Fibroblast of lung (primary cell): ENCODE results near the gene CRKL. TPM values are rescaled to one million over a fixed set of nuclear protein-coding genes. Genes with fewer than 3 reads are reported as not detected.

Experiments used
- DNase-seq, 2 donors: peaks; one replicate each; pipeline versions ENCODE4 v3.0.0 to v3.0.0-alpha.2; 2010; ENCODE audit warnings: low read depth in 2 of 2
- H2AFZ ChIP-seq: 2 replicates; pipeline ENCODE4 v1.5.1; 2012; ENCODE audit warnings: low read length, control low read depth, inconsistent platforms
- H3K27ac ChIP-seq: 2 replicates; pipeline ENCODE4 v1.5.1; 2011; ENCODE audit warnings: low read length, control low read depth; ENCODE audit not compliant: insufficient read depth
- H3K27me3 ChIP-seq: 2 replicates; pipeline ENCODE4 v1.5.1; 2011; ENCODE audit warnings: mild to moderate bottlenecking, low read length; ENCODE audit not compliant: control insufficient read depth, insufficient read depth
- H3K36me3 ChIP-seq: 2 replicates; pipeline ENCODE4 v1.5.1; 2011; ENCODE audit warnings: low read length; ENCODE audit not compliant: control insufficient read depth, insufficient read depth
- H3K4me1 ChIP-seq: 2 replicates; pipeline ENCODE4 v1.5.1; 2011; ENCODE audit warnings: low read length; ENCODE audit not compliant: control insufficient read depth, insufficient read depth; ENCODE audit errors: extremely low read depth
- H3K4me2 ChIP-seq: 2 replicates; pipeline ENCODE4 v1.5.1; 2011; ENCODE audit warnings: low read length, control low read depth; ENCODE audit not compliant: insufficient read depth; ENCODE audit errors: extremely low read depth
- H3K4me3 ChIP-seq, 4 experiments: fragments of 200-600 bp in 1 of 4; sonication (generic) in 1 of 4; replicated peaks in 1 of 4; 2 replicates each; pipeline ENCODE4 v1.5.1; 2011 to 2016; ENCODE audit warnings: low read length in 4 of 4, low read depth in 3 of 4, mild to moderate bottlenecking in 3 of 4, control low read depth in 2 of 4, inconsistent platforms in 1 of 4, mixed read lengths in 1 of 4; ENCODE audit not compliant: insufficient read depth in 1 of 4; ENCODE audit errors: control extremely low read depth in 1 of 4
- H3K79me2 ChIP-seq: 2 replicates; pipeline ENCODE4 v1.5.1; 2012; ENCODE audit warnings: mild to moderate bottlenecking, low read length, inconsistent platforms; ENCODE audit not compliant: control insufficient read depth, insufficient read depth
- H3K9ac ChIP-seq: 2 replicates; pipeline ENCODE4 v1.5.1; 2011; ENCODE audit warnings: mild to moderate bottlenecking, low read length, control low read depth; ENCODE audit not compliant: insufficient read depth
- H3K9me3 ChIP-seq: 2 replicates; pipeline ENCODE4 v1.5.1; 2012; ENCODE audit warnings: low read depth, low read length; ENCODE audit not compliant: control insufficient read depth, insufficient read depth
- H4K20me1 ChIP-seq: 2 replicates; pipeline ENCODE4 v1.5.1; 2011; ENCODE audit warnings: low read length; ENCODE audit not compliant: control insufficient read depth, insufficient read depth; ENCODE audit errors: extremely low read depth
- EZH2 ChIP-seq: IDR thresholded peaks from 2 replicates; pipeline ENCODE4 v1.5.1; 2012; ENCODE audit warnings: low read length, control low read depth, mild to moderate bottlenecking; ENCODE audit errors: missing control alignments
- polyA plus RNA-seq, 2 donors: library from polyadenylated mRNA; depleted of rRNA in 1 of 2; stranded (reverse) in 1 of 2; unstranded in 1 of 2; fragments of >200 nt; gene quantifications; 2 replicates each; pipeline ENCODE4 v1.2.1, GENCODE V29; 2011 to 2012; ENCODE audit warnings: missing spikeins in 1 of 2
- total RNA-seq: library from RNA; depleted of rRNA; stranded (reverse); fragments of >200 nt; gene quantifications from 2 replicates; pipeline ENCODE4 v1.2.1, GENCODE V29; 2014
- TF ChIP-seq, protein P1 (sequence below), 2 donors: IDR thresholded peaks in 1 of 2; conservative IDR thresholded peaks in 1 of 2; 1 replicate in 1 of 2; 2 replicates in 1 of 2; pipeline ENCODE4 v1.5.1; 2011 to 2012; ENCODE audit warnings: low read length in 2 of 2, control low read depth in 1 of 2, inconsistent platforms in 1 of 2, low read depth in 1 of 2, mild to moderate bottlenecking in 1 of 2

The CRKL gene
- total and polyA plus RNA-seq, 2 donors (not counting 1 experiment from before 2014, with no cell fraction given) = 23.8 to 45.1 TPM

- Histone ChIP-seq H3K4me1 (peaks cover 9% of the 10 kb centered on the region), H3K27ac (peak overlapping the region; percentile 99), H3K27me3 (no peaks in the 10 kb centered on the region), H3K36me3 (peaks cover 12% of the 10 kb centered on the region), H3K4me3 (peak overlapping the region; percentile 67 to 93 (median 83)), H3K79me2 (peaks cover 27% of the 10 kb centered on the region), H3K9me3 (no peaks in the 10 kb centered on the region), H2AFZ (no peak overlapping the region), H3K4me2 (peak overlapping the region; percentile 91), H4K20me1 (no peaks in the 10 kb centered on the region), H3K9ac (peak overlapping the region; percentile 100)
- peak in 1 of 2 donors; percentile 9 for DNase-seq
- TF ChIP-seq, protein P1, sequence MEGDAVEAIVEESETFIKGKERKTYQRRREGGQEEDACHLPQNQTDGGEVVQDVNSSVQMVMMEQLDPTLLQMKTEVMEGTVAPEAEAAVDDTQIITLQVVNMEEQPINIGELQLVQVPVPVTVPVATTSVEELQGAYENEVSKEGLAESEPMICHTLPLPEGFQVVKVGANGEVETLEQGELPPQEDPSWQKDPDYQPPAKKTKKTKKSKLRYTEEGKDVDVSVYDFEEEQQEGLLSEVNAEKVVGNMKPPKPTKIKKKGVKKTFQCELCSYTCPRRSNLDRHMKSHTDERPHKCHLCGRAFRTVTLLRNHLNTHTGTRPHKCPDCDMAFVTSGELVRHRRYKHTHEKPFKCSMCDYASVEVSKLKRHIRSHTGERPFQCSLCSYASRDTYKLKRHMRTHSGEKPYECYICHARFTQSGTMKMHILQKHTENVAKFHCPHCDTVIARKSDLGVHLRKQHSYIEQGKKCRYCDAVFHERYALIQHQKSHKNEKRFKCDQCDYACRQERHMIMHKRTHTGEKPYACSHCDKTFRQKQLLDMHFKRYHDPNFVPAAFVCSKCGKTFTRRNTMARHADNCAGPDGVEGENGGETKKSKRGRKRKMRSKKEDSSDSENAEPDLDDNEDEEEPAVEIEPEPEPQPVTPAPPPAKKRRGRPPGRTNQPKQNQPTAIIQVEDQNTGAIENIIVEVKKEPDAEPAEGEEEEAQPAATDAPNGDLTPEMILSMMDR (conservative IDR thresholded peaks at IDR 0.05 in 1 of 2, IDR thresholded peaks at IDR 0.05 in 1 of 2; ENCODE audit: low read depth in 1 of 2, low read length in 2 of 2) = no peak
- TF ChIP-seq EZH2 = no peak
These were observed 83.2 kb downstream of the CRKL start for GRCh38 chr22:21000207-21000986.

GRCh38 chr22:21000987-21001600 is 83.9 kb downstream of the CRKL start:
- peak overlapping the region; percentile 99 for H3K27ac ChIP-seq
- no peaks in the 10 kb centered on the region for H3K9me3 ChIP-seq
- TF ChIP-seq, protein P1 (conservative IDR thresholded peaks at IDR 0.05 in 1 of 2, IDR thresholded peaks at IDR 0.05 in 1 of 2; ENCODE audit: low read depth in 1 of 2, low read length in 2 of 2) = no peak
- no peaks in the 10 kb centered on the region for H4K20me1 ChIP-seq
- peak overlapping the region; percentile 91 for H3K4me2 ChIP-seq
- peak in 1 of 2 donors; percentile 7 for DNase-seq
- H3K79me2 ChIP-seq = peaks cover 27% of the 10 kb centered on the region
- peaks cover 9% of the 10 kb centered on the region for H3K4me1 ChIP-seq
- H3K36me3 ChIP-seq = peaks cover 10% of the 10 kb centered on the region
- H2AFZ ChIP-seq = peak overlapping the region; percentile 58
- H3K4me3 ChIP-seq = peak overlapping the region; percentile 67 to 93 (median 83)
- peak overlapping the region; percentile 100 for H3K9ac ChIP-seq
- H3K27me3 ChIP-seq = no peaks in the 10 kb centered on the region

DNA sequence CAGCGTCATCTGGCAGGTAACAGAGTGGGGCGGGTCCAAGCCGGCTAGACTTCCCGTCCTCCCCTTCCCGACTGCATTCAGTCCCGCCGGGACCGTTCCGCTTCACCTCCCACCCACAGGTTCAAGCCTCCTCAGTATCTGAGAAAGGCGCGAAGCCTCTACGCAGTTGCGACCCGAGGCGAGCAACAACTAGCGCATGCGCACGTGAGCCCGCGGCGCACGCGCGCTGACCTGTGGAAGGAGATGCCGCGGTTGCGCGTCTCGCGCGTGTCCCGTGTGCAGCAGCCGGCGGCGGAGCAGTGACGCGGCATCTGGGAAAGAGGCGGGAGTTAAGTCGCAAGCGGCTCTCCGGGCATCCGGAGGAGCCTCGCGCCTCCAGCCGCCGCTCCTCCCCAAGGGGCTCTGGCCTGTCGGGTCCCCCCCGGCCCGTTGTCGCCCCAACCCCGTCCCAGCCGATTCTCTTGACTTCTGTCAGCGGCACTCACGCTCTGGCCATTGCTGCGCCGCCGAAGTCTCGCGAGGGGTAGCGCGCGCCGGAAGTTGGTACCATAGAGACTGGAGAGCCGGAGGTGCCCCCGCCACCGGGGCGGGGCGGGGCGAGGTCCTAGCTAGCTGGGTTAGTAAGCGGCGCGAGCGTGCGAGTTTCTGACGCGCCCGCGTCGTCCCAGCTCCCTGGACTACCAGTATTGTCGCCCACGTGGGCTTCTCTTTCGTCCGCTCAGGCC is 84.6 kb downstream of the CRKL start, which contains the start of gene THAP7:
Gene THAP7, minus strand, starts transcription at position 518 of the 725 bp plus-strand sequence. Its CDS starts 207 bp downstream, at position 311.
- Histone ChIP-seq H3K27ac (peak within 1 kb of the TSS; percentile 99), H3K9ac (peak within 1 kb of the TSS; percentile 100), H3K36me3 (peaks cover 10% of the 10 kb centered on the region), H2AFZ (peak within 1 kb of the TSS; percentile 58), H3K79me2 (peaks cover 27% of the 10 kb centered on the region), H3K27me3 (no peaks in the 10 kb centered on the region), H3K4me3 (peak within 1 kb of the TSS; percentile 67 to 93 (median 83)), H4K20me1 (no peaks in the 10 kb centered on the region), H3K9me3 (no peaks in the 10 kb centered on the region), H3K4me1 (peaks cover 9% of the 10 kb centered on the region), H3K4me2 (peak within 1 kb of the TSS; percentile 91)
- TF ChIP-seq, protein P1 (conservative IDR thresholded peaks at IDR 0.05 in 1 of 2, IDR thresholded peaks at IDR 0.05 in 1 of 2; ENCODE audit: low read depth in 1 of 2, low read length in 2 of 2) = no peak
- no peak for TF ChIP-seq EZH2
- peak; percentile 93 to 95 for DNase-seq
